GM20000 (cell line): ENCODE data around the gene SLC38A2.

Experiments used
- DNase-seq: peaks from one replicate; pipeline ENCODE4 v3.0.0; 2012; ENCODE audit warnings: low spot score
- TF ChIP-seq, protein P1 (sequence below): IDR thresholded peaks from 2 replicates; pipeline ENCODE4 v1.5.1; 2012; ENCODE audit warnings: mild to moderate bottlenecking, control low read depth; ENCODE audit errors: extremely low read depth, missing control alignments

Gene SLC38A2

DNA sequence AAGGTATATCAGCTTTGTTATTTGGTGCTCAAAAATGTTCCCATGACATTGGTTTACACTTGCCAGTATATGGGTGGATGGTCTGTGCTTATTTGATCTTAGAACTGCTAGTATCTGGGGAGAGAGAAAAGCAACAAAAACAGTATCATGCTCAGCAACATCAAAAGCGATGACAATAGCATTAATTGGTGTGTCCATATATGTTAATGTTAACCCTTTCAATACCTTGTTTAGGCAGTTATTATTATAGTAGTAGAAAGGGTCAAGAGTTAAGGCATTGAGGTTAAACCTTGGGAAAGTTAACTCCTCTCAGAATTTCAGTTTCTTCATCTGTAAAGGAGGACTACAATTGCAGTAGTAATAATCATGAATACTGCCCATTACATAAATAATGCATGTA, 37.4 kb upstream of the SLC38A2 start:
- TF ChIP-seq, protein P1, sequence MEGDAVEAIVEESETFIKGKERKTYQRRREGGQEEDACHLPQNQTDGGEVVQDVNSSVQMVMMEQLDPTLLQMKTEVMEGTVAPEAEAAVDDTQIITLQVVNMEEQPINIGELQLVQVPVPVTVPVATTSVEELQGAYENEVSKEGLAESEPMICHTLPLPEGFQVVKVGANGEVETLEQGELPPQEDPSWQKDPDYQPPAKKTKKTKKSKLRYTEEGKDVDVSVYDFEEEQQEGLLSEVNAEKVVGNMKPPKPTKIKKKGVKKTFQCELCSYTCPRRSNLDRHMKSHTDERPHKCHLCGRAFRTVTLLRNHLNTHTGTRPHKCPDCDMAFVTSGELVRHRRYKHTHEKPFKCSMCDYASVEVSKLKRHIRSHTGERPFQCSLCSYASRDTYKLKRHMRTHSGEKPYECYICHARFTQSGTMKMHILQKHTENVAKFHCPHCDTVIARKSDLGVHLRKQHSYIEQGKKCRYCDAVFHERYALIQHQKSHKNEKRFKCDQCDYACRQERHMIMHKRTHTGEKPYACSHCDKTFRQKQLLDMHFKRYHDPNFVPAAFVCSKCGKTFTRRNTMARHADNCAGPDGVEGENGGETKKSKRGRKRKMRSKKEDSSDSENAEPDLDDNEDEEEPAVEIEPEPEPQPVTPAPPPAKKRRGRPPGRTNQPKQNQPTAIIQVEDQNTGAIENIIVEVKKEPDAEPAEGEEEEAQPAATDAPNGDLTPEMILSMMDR = no peak
- DNase-seq = no peak

DNA sequence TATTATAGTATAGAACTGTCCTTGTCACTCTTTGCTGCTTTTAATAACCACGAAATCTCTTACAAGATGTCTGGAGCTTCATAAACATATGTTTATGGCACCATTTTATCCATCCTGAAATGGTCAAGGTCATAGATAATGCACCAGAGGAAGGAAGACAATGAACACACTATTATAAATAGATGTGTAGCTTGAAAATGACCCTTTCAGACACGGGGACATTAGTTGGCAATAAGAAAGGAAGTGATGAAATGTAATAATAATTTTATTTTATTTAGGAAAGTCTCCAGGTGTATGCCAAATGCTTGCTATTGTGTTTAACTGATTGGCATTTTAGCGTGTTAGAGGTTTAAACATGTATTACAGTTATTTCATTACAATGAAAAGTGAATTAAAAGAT, 36.8 kb upstream of the SLC38A2 start:
- DNase-seq = no peak
- TF ChIP-seq, protein P1 = no peak

DNA sequence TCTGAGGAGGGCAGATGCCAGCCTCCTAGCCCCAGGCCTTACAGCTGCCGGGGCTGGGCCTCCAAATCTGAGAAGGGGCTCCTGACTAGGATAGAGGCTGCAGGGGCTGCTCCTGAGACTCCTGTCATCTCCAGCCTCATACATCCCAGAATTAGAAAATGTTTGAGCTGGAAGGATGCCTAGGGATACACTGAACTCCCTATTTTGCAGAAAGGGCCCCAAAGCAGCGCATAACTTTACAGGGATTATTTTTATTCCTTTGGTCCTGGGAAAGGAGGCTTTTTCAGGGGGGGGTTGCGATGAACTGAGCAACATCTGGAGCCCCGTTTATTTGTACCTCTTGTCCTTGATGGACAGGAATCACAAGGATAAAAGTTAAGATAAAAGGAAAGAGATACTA, 35.9 kb upstream of the SLC38A2 start:
- TF ChIP-seq, protein P1 = no peak
- DNase-seq = no peak

- no peak for DNase-seq
- TF ChIP-seq, protein P1 = no peak
These were observed 34.8 kb upstream of the SLC38A2 start for GRCh38 chr12:46407361-46407760.

DNA sequence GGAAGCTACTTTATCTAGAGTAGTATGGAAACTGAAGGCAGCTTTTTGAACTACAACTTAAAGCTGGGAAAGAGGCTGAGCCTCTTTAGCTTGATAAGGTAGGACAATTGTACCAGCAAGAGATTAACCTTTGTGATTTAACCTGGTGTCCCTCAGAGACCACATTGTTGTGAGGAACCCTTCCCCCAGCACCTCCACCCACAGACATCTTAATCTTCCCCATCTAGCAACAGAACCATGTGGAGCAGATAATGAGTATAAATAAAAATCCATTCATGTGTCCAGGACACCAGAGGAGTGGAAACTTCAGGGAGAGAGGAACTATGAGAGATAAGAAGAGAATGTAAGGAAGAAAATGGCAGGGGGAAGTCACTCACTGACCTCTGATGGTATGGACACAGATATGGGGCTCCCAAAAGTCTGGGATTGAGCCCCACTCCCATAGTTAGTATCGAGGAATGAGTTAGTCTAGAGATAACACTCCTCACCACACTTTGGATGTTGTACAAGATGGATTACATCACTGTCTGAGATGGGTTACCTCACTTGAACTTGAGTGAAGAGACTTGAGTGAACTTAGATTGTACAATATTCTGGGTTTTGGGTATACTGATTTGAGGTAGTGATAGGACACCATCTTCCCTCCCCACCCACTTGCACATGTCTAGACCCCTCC, 33.9 kb upstream of the SLC38A2 start:
- DNase-seq = no peak
- TF ChIP-seq, protein P1 = no peak

GRCh38 chr12:46404733-46405132, 32.2 kb upstream of the SLC38A2 start:
- DNase-seq = no peak
- TF ChIP-seq, protein P1 = no peak

GRCh38 chr12:46404225-46404631, 31.7 kb upstream of the SLC38A2 start:
- TF ChIP-seq, protein P1 = no peak
- no peak for DNase-seq
